Measurements from ENCODE around the gene ZC3H4.

The ZC3H4 gene

DNA sequence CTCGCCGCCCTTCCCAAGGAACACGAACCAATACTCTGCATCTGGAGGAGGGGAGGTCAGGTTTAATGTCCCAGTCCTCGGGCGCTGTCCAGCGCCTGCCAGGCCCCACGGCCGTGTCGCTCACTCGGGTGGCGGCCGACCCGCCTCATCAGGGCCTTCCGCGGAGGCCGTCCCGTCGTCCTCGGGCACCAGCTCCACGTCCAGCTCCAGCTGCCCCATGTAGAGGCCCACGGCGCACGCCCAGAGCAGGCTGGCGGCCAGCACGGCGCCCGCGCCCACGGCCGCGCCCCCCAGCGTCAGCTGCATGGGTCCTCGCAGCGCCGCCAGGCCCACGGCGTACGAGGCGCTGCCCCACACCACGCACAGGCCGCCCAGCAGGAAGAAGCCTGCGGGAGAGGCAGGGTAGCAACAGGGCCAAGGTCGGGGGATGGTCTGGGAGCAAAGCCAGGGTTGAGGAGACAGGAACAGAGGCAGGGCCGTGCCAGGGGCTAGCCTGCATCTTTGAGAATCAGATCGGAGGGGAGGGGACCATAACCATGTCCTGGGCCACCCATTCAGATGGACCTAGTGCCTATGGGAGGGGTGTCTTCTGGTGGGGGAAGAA is 67.6 kb downstream of the ZC3H4 start:
- TF ChIP-seq ZFX (IDR thresholded peaks at IDR 0.05; ENCODE audit: borderline replicate concordance): no peak
- no peak for TF ChIP-seq CTCF (IDR thresholded peaks at IDR 0.05)

DNA sequence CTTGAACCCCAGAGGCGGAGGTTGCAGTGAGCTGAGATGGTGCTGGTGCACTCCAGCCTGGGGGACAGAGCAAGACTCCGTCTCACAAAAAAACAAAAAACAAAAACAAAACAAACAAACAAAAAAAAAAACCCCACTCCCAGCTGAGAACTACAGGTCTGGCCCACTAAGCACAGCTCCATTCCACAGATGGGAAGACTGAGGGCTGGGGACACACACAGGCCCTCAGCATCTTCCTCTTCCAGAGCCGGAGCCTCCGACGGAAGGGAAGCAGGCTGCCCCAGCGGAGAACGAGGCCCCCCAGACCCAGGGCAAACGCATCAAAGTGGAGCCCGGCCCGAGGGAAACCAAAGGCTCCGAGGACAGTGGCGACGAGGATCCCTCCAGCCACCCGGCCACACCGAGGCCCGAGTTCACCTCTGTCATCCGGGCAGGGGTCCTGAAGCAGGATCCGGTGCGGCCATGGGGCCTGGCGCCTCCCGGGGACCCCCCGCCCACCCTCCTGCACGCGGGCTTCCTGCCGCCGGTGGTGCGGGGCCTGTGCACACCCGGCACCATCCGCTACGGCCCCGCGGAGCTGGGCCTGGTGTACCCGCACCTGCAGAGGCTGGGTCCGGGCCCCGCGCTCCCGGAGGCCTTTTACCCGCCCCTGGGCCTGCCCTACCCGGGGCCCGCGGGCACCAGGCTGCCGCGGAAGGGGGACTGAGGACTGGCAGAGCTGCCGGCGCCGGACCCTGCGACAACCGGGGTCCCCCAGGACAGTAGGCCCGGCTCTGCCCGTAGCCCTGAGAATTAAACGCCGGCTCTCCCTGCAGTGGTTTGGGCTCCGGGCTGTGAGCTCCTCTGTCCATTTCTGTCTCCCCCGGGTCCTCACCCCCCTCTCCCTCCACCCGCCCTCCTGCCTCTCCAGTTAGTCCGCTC is 68.4 kb downstream of the ZC3H4 start:
- no peak overlapping the region for H3K27ac ChIP-seq
- no peak for TF ChIP-seq ZFX (IDR thresholded peaks at IDR 0.05; ENCODE audit: borderline replicate concordance)
- no peak for TF ChIP-seq CTCF (IDR thresholded peaks at IDR 0.05)

More for the DNA sequence above, 67.6 kb downstream of the ZC3H4 start:
- H3K27ac ChIP-seq: no peak overlapping the region

GRCh38 chr19:47040869-47041268 is 72.7 kb downstream of the ZC3H4 start:
- no peak for TF ChIP-seq CTCF (IDR thresholded peaks at IDR 0.05)
- no peak for TF ChIP-seq ZFX (IDR thresholded peaks at IDR 0.05; ENCODE audit: borderline replicate concordance)
- no peak overlapping the region for H3K27ac ChIP-seq

DNA sequence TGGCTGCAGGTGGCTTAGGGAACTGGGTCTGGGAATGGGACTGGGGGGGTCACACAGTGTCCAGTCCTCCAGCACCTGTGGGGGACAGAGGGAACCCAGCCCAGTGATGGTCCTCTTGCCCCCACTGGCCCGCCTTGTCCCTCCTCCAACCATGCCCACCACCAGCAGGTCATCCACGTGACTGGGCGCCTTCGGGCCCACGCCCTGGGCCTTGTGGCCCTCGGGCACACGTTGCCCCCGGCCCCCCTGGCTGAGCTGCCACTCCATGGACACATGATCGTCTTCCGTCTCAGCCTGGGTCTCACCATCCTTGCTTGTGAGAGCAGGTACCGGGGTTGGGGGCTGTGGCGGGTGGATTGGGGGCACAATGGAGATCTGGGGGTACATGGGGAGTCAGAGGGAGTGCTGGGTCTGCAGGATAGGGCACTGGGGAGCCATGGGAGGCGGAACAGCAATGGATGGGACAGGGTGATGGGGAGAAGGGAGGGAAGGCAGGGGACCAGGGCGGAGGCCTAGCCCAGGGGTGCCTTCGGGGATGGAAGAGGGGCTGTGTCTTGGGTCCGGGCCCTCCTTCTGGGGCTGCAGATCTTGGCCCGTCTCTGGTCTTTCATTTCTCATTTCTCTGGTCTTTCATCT is 74.2 kb downstream of the ZC3H4 start:
- no peak overlapping the region for H3K27ac ChIP-seq

DNA sequence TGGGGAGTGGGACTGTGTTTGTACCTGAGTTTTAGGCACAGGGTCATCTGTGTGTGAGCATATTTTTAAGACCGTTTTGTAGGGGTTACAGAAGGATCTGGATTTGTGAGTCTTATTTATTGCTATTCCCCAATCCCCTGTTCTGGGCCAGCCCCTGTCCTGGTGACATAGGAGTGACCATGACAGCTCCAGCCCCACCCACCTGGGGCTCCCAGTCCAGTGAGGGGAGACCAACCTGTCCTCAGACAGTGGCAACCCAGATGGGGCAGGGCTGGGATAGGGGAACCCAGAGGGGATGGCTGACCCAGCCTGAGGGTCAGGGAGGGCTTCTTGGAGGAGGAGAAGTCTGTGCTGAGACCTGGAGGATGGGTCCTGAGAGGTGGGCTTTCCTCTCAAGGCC is 75.8 kb downstream of the ZC3H4 start:
- no peak overlapping the region for H3K27ac ChIP-seq
- no peak for TF ChIP-seq CTCF (IDR thresholded peaks at IDR 0.05)
- TF ChIP-seq ZFX (IDR thresholded peaks at IDR 0.05; ENCODE audit: borderline replicate concordance): no peak

More for the DNA sequence above, 74.2 kb downstream of the ZC3H4 start:
- TF ChIP-seq CTCF (IDR thresholded peaks at IDR 0.05) (no peak), ZFX (IDR thresholded peaks at IDR 0.05; ENCODE audit: borderline replicate concordance) (no peak)

DNA sequence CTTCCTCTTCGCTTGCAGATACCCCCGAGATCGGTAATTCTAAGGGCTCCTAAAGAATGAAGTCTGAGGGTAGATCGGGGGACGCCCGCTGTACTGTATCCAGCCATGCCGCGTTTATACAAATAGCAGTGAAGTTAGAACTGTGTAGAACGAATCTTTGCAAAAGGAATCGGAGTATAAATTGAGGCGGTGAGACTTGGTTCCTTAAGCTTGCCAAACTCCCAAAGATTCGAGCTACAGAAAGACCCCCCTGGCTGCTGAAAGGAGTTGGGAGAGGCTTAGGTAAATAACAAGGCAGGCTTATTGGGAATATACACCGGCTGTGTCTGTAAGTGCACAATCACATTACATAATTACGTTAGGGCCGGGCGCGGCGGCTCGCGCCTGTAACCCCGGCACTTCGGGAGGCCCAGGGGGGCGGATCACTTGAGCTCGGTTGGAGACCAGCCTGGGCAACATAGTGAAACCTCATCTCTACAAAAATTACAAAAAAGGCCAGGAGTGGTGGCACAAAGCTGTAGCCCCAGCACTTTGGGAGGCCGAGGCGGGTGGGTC is 77.4 kb downstream of the ZC3H4 start:
- TF ChIP-seq CTCF (IDR thresholded peaks at IDR 0.05): peak; percentile 79
- TF ChIP-seq ZFX (IDR thresholded peaks at IDR 0.05; ENCODE audit: borderline replicate concordance): no peak
- H3K27ac ChIP-seq: peak overlapping the region; percentile 67

Measured in 22Rv1 (cell line).